ENCODE measurements around the gene SAMD11.
"Not testable (repeated sequence)": the region's sequence is repeated elsewhere in the genome, so short reads cannot be mapped to it uniquely, and the experiment has no call there.

Gene SAMD11

GRCh38 chr1:966135-966703 is 42.5 kb downstream of the SAMD11 start, which contains the start of gene PLEKHN1:
TSS of gene PLEKHN1 (plus strand) at chr1:966482. CDS start at chr1:966532, 50 bp downstream.
- DNase-seq, result peak; percentile 73

- peak; percentile 75 for DNase-seq
These were observed 43.1 kb downstream of the SAMD11 start for GRCh38 chr1:966704-967300.

GRCh38 chr1:967466-968343 is 44.0 kb downstream of the SAMD11 start:
- no peak for DNase-seq

- DNase-seq, result no peak
These were observed 45.6 kb downstream of the SAMD11 start for GRCh38 chr1:969260-969855.

GRCh38 chr1:970242-970972 is 46.7 kb downstream of the SAMD11 start:
- no peak for DNase-seq

- no peak for DNase-seq
These were observed 47.4 kb downstream of the SAMD11 start for GRCh38 chr1:970973-971730.

- DNase-seq, result no peak
These were observed 48.2 kb downstream of the SAMD11 start for GRCh38 chr1:971751-972506.

- DNase-seq, result no peak
These were observed 49.2 kb downstream of the SAMD11 start for GRCh38 chr1:972726-973458.

GRCh38 chr1:973459-974292 is 50.0 kb downstream of the SAMD11 start:
- no peak for DNase-seq

GRCh38 chr1:974293-974640 is 50.5 kb downstream of the SAMD11 start:
- DNase-seq, result no peak

GRCh38 chr1:974687-975328 is 51.1 kb downstream of the SAMD11 start:
- no peak for DNase-seq

- no peak for DNase-seq
These were observed 51.6 kb downstream of the SAMD11 start for GRCh38 chr1:975365-975764.

GRCh38 chr1:975896-976683 is 52.4 kb downstream of the SAMD11 start:
- DNase-seq, result peak; percentile 48

- DNase-seq, result not testable (repeated sequence)
These were observed 53.1 kb downstream of the SAMD11 start for GRCh38 chr1:976791-977190.

- no peak for DNase-seq
These were observed 54.5 kb downstream of the SAMD11 start for GRCh38 chr1:978069-978834.

GRCh38 chr1:978835-979743 is 55.4 kb downstream of the SAMD11 start:
- no peak for DNase-seq

GRCh38 chr1:979744-980072 is 56.0 kb downstream of the SAMD11 start:
- no peak for DNase-seq
